Fibroblast of pulmonary artery (primary cell): Measurements from ENCODE around the gene PRSS1.
A peak's percentile ranks its signal among the peaks of the same experiment; 100 is the strongest.
"Not testable (repeated sequence)": the region's sequence is repeated elsewhere in the genome, so short reads cannot be mapped to it uniquely, and the experiment has no call there.

Source experiments
- DNase-seq: peaks from one replicate; pipeline ENCODE4 v3.0.0-alpha.2; 2010; ENCODE audit warnings: low read depth
- H3K4me3 ChIP-seq: replicated peaks from 2 replicates; pipeline ENCODE4 v1.5.1; 2011; ENCODE audit warnings: low read depth, mild to moderate bottlenecking, control low read depth, low read length, moderate library complexity
- TF ChIP-seq, protein P1 (sequence below): IDR thresholded peaks from 2 replicates; pipeline ENCODE4 v1.5.1; 2011; ENCODE audit warnings: mild to moderate bottlenecking, control low read depth, low read length, inconsistent platforms; ENCODE audit errors: missing control alignments

PRSS1 gene

DNA sequence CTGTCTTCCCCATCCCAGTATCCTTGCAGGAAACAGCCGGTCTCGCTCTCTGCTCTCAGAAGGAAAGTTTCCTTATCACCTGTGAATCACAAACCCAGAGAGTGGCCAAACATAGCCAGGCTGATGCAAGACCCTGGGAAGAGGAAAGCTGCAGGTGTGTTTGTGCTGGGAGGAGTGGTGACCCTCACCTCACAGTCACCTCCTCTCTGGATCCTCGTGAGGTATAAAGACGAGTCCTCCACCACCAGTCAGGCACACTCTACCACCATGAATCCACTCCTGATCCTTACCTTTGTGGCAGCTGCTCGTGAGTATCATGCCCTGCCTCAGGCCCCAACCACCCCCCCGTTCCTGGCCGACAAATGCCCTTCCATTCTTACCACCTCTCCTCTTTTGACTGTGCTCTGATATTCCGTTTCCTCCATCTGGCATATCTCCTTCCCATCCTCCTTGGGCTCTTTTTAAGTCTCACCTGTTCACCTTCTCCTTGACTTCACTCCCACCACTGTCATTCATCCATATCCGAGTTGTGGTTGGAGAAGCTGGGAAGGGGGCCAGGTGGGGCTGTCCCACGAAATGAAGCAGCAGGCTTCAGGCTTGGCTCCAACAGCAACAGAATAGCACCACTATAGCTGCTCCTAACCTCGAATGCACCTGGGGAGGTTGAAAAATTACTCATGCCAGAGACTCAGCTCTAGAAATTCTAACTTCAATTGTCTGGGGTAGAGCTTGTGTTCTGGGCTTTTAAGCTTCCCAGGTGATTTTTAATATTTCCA is at the start of gene PRSS1:
PRSS1 (plus strand) TSS at position 255 of the 776 bp plus-strand sequence; CDS start at position 268, 13 bp downstream.
- no peak within 1 kb of the TSS for H3K4me3 ChIP-seq
- TF ChIP-seq, protein P1, sequence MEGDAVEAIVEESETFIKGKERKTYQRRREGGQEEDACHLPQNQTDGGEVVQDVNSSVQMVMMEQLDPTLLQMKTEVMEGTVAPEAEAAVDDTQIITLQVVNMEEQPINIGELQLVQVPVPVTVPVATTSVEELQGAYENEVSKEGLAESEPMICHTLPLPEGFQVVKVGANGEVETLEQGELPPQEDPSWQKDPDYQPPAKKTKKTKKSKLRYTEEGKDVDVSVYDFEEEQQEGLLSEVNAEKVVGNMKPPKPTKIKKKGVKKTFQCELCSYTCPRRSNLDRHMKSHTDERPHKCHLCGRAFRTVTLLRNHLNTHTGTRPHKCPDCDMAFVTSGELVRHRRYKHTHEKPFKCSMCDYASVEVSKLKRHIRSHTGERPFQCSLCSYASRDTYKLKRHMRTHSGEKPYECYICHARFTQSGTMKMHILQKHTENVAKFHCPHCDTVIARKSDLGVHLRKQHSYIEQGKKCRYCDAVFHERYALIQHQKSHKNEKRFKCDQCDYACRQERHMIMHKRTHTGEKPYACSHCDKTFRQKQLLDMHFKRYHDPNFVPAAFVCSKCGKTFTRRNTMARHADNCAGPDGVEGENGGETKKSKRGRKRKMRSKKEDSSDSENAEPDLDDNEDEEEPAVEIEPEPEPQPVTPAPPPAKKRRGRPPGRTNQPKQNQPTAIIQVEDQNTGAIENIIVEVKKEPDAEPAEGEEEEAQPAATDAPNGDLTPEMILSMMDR: no peak
- DNase-seq: no peak

DNA sequence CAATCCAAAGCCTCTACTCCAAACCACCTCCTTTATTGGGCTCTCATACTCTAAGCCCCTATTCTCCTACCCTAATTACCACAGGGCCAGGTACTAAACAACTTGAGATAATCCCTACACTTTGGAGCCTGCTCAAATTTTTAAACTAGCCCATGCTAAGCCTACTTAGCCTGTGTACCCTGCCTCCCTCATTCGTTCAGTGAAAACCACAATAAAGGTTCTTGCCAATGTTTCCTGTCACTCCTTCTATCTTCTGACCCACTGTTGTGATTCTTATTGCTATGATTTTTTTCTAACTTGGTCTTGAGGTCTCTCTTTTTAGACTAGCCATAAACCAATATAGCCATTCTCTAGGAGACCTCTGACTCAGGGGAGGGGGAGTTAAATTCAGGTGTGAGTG is 48.3 kb upstream of the PRSS1 start:
- not testable (repeated sequence) for H3K4me3 ChIP-seq, DNase-seq

DNA sequence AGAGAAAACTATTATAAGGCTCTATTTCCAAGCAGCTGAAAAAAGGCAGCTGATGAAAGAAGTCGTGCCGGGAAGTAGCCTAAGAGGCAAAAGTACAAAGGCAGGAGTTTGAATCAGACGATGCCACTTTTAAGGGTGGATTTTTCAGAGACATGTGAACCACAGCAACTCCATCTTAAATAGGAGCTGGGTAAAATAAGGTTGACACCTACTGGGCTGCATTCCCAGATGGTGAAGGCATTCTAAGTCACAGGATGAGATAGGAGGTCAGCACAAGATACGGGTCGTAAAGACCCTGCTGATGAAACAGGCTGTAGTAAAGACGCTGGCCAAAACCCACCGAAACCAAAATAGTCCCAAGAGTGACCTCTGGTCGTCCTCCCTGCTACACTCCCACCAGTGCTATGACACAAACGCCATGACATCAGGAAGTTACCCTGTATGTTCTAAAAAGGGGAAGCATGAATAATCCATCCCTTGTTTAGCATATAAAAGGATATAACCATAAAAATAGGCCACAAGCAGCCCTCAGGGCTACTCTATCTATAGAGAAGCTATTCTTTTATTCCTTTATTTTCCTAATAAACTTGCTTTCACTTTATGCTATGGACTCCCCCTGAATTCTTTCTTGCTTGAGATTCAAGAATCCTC is 45.5 kb upstream of the PRSS1 start:
- no peak for DNase-seq
- TF ChIP-seq, protein P1: no peak
- H3K4me3 ChIP-seq: no peak overlapping the region

DNA sequence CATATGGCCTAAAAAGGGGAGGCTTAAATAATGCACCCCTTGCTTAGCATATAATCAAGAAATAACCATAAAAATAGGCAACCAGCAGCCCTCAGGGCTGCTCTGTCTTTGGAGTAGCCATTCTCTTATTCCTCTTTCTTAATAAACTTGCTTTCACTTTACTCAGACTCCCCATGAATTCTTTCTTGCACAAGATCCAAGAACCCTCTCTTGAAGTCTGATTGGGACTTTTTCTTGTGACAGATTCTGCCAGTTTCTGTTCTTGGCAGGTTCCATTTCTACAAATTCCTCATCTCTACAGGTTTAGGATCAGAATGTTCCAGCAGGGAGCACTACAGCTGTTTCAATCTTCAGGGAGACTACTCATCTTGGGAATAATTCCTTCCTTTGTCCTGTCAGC is 40.5 kb upstream of the PRSS1 start:
- not testable (repeated sequence) for H3K4me3 ChIP-seq
- peak; percentile 2 for DNase-seq

DNA sequence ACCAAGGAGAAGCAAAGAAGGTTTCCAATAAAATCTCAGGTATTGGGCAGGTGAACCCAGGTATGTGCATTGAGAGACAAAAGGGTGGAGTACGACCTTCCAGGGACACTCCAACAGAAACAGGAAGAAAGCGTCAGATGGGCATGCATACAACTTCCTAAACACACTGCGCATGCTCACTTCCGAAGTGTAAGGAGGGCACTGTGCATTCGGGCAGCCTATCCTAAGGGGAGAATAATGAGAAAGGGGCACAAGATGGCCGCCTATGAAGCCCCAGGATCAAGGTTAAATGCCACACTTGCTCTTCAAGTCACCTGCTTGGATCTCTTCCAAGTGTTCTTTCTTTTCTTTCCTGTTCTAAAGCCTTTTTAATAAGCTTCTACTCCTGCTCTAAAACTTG is 39.4 kb upstream of the PRSS1 start:
- H3K4me3 ChIP-seq: no peak overlapping the region
- TF ChIP-seq, protein P1: no peak
- no peak for DNase-seq

DNA sequence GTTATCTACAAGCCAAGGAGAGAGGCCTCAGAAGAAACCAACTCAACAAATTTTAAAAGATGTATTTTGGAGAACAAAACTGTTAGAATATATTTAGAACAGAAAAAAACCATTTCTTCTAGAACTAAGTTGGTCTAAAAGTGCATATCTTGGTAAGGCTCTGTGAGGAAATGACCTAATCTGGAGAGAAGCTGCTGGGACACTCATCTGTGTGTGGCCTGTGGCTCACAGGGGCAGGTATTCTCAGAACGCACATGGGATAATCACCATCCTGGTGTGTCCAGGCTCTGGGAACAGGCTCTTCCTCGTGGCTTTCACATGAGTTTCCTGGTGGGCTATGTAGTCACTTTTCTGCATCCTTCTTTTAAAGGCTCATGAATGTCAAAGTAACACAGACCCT is 38.1 kb upstream of the PRSS1 start:
- TF ChIP-seq, protein P1: no peak

DNA sequence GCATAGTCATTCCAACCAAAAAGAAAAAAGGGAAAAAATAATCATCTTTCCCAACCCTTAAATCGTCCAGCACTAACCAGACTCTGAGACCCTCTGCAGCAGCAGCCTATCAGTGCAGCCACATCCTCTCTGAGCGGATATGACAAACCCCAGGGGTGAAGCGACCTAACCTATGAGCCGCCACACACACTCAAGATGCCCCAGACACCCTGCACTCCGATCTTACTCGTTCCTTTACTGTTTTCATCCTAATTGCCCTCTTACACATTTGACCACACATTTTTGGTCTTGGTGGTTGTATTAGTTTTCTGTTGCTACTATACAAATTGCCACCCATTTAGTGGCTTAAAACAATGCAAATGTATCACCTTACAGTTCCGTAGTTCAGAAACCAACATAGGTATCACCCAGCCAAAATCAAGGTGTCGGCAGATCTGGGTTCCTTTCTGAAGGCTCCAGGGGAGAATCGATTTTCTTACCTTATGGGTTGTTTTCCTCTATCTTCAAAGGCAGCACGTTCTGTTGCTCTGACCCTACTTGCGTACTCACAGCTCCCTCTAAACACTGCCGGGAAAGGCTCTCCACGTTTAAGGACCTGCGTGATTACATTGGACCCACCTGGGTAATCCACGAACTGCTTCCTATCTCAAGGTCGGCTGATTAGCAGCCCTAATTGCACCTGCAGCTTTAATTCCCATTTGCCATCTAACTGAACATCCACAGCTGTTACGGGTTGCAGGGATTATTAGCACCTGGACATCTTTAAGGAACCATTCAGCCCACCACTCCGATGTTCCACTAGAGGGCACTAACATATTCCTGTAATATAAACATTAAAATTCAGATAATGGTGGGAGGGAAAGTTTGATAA is 37.3 kb upstream of the PRSS1 start:
- no peak overlapping the region for H3K4me3 ChIP-seq

More for the DNA sequence above, 38.1 kb upstream of the PRSS1 start:
- DNase-seq: no peak
- H3K4me3 ChIP-seq: no peak overlapping the region

More for the DNA sequence above, 37.3 kb upstream of the PRSS1 start:
- DNase-seq: peak; percentile 55
- TF ChIP-seq, protein P1: peak; percentile 78
